Prostate gland (tissue), 2 donors: Measurements from ENCODE around the gene SGK2.

ENCODE experiments used
- CTCF ChIP-seq, 4 experiments: fragments of 200-600 bp in 2 of 4; fragments of 450-650 bp in 2 of 4; sonication (generic) in 2 of 4; IDR thresholded peaks; 1 replicate in 3 of 4; 2 replicates in 1 of 4; pipeline ENCODE4 v1.5.1; 2016 to 2019; ENCODE audit warnings: antibody characterized with exemption in 4 of 4, mild to moderate bottlenecking in 2 of 4, moderate library complexity in 2 of 4
- POLR2A ChIP-seq: fragments of 450-650 bp; IDR thresholded peaks from one replicate; pipeline ENCODE4 v1.6.1; 2016; ENCODE audit warnings: antibody characterized with exemption, mild to moderate bottlenecking
- POLR2AphosphoS5 ChIP-seq: sonication (generic); formaldehyde crosslinking; IDR thresholded peaks from one replicate; pipeline ENCODE4 v1.6.1; 2017; ENCODE audit warnings: antibody characterized with exemption

- TF ChIP-seq CTCF (IDR thresholded peaks at IDR 0.05) (no peak), POLR2A (no peak), POLR2AphosphoS5 (no peak)
These were observed 24.5 kb downstream of the SGK2 start for GRCh38 chr20:43583133-43583864.
